ENCODE results near the gene BEST4.
"Not testable (repeated sequence)": the region's sequence is repeated elsewhere in the genome, so short reads cannot be mapped to it uniquely, and the experiment has no call there.

BEST4 gene

DNA sequence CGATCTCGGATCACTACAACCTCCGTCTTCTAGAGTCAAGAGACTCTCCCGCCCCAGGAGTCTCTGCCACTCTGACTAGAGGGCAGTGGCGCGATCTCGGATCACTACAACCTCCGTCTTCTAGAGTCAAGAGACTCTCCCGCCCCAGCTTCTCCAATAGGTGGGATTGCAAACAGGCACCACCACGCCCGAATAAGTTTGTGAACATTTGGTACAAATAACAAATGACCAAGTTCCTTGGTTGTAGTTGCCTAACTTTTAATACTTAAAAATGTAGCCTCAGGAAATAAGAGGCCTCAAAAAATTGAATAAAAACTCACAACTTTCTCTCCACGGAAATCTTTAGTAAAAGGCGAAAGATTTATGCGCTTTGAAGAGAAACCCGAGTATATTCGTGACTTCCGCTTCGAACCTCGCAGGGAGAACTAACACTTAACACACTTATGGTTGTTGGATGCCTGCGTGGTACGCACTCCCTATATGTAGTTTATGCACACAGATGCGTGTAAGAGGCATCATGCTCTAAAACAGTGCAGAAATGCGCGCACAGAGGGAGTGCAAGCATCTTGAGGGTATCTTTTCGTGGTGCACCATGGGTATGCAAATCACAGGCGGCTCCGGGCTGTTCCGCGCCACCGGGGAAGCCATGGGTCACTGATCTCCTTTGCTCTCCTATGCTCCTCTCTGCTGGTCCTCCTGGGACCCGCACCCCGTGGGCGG, 31.8 kb upstream of the BEST4 start:
- DNase-seq = peak in 54 of 58 donors; percentile 18 to 80 (median 55)

GRCh38 chr1:44819196-44819607, 31.2 kb upstream of the BEST4 start:
- no peak for DNase-seq

DNA sequence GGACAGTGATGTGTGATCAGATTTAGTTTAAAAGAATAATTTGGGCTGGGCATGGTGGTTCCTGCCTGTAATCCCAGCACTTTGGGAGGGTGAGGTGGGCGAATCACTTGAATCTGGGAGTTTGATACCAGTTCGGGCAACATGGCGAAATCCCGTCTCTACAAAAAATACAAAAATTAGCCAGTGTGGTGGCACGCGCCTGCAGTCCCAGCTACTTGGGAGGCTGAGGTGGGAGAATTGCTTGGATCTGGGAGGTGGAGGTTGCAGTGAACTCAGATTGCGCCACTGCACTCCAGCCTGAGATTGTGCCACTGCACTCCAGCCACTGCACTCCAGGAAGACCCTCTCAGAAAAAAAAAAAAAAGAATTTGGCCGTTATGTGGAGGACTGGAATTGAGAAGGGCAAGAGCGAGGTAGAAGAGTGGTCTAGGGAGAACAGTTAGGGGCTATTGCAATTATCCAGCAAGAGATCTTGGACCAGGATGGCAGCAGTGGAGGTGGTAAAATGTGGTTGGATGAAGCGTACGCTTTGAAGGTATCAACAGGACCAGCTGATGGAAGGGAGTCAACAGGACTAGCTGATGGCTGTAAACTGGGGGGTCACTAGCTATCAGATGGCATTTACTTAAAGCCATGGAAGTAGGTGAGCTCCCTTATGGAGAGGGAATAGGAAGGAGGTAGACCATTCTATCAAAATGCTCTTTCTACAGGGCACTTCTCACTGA, 30.0 kb upstream of the BEST4 start:
- DNase-seq = no peak

DNA sequence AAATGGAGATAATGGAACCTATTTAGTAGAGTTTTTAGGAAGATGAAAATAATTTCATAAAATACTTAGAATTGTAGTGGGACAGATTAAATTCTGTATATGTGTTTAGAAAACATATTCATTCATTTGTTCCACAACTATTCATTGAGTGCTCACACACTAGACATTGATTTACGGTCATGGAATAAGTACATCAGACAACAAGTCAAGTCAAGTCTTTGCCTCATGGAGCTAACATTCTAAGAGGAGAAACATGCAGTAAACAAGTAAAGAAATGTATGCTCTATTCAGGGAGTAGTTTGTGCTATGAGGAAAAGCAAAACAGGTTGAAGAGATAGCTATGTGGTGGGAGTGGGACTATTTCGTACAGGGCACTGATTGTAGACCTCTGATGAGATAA, 29.3 kb upstream of the BEST4 start:
- DNase-seq = no peak

DNA sequence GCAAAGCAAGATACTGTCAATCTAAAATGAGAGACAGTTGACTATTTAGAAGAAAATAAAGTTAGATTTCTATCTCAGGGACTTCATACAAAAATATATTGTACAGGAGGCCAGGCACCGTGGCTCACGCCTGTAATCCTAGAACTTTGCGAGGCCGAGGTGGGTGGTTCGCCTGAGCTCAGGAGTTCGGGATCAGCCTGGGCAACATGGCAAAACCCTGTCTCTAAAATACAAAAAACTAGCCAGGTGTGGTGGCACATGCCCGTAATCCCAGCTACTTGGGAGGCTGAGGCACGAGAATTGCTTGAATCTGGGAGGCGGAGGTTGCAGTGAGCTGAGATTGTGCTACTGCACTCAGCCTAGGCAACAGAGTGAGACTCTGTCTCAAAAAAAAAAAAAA, 28.0 kb upstream of the BEST4 start:
- not testable (repeated sequence) for DNase-seq

GRCh38 chr1:44812822-44813543, 25.0 kb upstream of the BEST4 start:
- peak in 13 of 58 donors; percentile 48 to 72 (median 61) for DNase-seq

DNA sequence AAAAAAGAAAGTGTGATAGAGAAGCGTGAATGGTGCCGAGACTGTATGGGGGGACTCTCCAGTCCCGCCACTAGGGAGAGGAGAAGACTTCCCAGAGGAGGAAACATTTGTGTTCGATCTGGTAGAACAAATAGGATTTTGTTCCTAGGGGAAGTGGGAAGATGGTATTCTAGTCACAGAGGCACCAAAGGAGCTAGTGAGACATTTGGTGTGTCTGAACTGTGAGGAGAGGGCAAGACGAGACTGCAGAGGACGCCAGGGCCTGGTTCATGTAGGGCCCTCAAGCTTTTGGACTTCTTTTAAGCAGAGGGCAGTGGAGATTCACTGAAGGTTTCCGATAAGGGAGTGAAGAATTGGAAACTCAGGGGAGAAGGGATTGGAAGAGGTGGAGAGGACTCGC, 23.3 kb upstream of the BEST4 start:
- DNase-seq = no peak

DNA sequence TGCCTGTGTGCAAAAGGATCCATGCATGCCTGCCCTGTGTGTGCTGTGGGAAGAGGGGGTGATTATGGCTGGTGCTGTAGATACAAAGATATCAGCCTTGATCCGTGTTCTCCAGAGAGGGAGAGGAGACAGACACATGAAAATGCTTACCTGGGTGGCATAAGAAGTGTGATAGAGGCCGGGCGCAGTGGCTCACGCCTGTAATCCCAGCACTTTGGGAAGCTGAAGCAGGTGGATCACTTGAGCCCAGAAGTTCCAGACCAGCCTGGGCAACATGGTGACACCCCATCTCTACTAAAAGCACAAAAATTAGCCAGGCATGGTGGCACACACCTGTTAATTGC, 22.8 kb upstream of the BEST4 start:
- DNase-seq = not testable (repeated sequence)

- peak in 16 of 58 donors; percentile 11 to 63 (median 30) for DNase-seq
Measured at GRCh38 chr1:44810101-44810761, 22.3 kb upstream of the BEST4 start.

- DNase-seq = peak in 6 of 58 donors; percentile 19 to 47 (median 38)
Measured at GRCh38 chr1:44808938-44809917, 21.3 kb upstream of the BEST4 start.

DNA sequence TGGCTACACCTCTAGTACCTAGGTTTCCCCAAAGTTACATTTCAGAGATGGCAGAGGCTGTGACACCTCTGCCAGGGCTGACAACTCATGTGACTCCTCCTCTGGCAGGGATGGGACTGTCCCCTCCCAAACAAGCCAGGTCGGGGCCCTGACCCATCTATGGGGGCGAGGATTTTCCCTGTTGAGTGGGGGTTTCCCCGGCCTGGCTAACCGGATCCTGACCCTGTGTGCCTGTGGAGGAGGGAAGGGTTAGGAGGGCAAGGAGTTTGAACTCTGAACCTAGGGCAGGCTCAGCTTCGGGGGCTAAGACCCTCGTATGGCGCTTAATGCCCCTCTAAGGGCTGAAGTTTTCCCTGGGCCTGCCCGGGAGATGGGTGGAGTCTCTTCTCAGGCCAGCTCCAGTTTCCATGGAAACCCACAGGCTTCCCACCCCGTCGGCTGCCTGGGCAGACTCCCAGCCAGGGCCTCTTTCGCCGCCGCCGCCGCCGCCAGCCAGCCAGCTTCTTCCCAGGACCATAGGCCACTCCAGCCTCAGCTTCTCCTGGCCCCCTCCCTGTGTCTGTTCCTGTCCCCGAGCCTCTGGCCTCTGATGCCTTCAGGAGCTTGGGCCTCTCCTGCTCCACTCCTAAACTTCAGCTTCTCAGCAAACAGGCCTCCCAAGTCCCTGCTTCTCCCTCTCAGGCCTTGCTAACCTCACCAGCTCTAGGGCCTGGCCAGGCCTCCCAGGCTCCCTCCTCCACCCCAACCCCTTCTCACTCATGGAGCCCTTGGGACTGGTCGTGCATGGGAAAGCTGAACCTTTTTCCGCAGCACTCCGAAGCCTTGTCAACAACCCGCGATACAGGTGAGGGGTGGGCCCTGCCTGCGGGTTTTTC, 20.3 kb upstream of the BEST4 start, which contains the start of gene BTBD19:
Gene BTBD19, plus strand, starts transcription at position 461 of the 875 bp plus-strand sequence. Its CDS starts 298 bp downstream, at position 759.
- peak in 54 of 58 donors; percentile 18 to 87 (median 70) for DNase-seq

DNA sequence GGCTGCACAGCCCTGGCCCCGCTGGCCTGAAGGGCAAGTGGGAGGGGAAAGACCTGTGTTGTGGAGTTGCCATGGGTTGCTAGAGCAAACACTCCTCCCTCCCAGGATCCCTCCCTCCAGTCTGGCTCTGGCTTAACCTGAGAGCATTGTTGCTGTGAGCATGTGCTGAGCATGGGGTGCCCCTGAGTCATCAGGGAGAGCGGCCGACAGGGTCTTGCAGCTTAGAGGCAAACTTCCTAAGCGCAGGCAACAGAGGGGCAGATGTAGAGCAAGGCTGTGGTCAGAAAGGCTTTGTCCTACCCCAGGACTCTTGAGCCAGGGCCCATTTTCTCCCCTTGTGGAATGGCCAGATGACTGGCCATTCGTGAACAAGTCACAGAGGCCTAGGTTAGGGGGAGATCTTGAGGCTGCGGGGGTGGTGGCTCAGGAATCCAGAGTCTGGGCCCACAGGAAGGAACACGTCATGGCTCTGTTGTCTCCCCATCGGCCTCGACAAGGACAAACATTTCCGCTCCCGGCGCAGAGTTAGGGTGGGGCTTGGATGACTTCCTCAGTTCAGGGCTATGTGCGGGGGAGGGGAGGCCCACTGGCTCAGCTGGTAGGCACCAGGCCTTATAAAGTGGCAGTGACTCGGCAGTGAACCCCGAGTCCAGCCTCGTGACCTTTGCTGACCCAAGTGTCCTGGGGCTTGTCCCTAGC, 19.5 kb upstream of the BEST4 start:
- DNase-seq = peak in 53 of 58 donors; percentile 17 to 90 (median 63)

DNA sequence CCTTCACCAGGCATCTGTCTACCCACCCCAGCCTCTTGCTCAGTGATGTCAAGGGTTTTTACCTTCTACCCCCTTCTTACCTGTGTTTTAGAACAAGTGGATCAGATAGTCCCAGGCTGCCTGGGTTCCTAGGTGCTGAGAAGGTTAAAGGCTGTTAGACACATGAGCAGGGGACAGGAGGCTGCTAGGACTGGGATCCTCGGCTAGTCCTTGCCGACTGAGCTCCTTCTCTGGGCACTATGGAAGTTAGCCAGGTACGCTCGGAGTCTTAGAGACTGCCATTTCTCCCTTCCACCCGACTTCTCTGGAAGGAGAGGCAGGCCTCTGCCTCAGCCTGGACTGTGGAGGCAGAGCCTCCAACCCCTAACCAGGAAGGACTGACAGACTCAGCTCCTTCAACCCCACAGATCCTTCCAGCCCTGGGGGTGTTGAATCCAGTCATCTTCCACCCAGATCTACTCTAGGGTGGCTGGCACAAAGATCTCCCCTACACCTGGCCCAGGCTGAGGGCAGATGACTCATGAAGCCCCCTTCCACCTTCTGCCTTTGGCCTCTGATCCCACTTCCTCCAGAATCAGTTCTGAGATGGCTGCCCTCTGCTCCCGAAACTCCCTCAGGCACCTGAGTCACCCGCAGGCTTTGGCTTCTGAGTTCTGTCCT, 18.9 kb upstream of the BEST4 start, which contains the start of gene DYNLT4:
Gene DYNLT4, minus strand, starts transcription at position 648 of the 660 bp plus-strand sequence. CDS start 683 bp downstream, outside the sequence.
- DNase-seq = no peak

- no peak for DNase-seq
Measured at GRCh38 chr1:44806025-44806703, 18.2 kb upstream of the BEST4 start.

GRCh38 chr1:44805311-44806024, 17.5 kb upstream of the BEST4 start:
- no peak for DNase-seq

GRCh38 chr1:44803312-44804095, 15.5 kb upstream of the BEST4 start:
- DNase-seq = no peak
